Measurements from ENCODE around the gene COL13A1.

Gene COL13A1

GRCh38 chr10:69869291-69869961 is 67.7 kb downstream of the COL13A1 start:
- Mint-ChIP-seq H3K27me3 (peaks cover 40% of the 10 kb centered on the region), H3K36me3 (ENCODE audit: insufficient read depth) (no peaks in the 10 kb centered on the region), H3K4me1 (no peaks in the 10 kb centered on the region), H3K27ac (ENCODE audit: low read depth) (no peak overlapping the region), H3K9me3 (no peaks in the 10 kb centered on the region), H3K4me3 (no peak overlapping the region)
- ATAC-seq (replicated peaks; ENCODE audit: extremely low read depth, poor library complexity, severe bottlenecking) (no peak), DNase-seq (ENCODE audit: low spot score in 2 of 2) (no peak)

GRCh38 chr10:69870591-69870990 is 68.9 kb downstream of the COL13A1 start:
- Mint-ChIP-seq H3K36me3 (ENCODE audit: insufficient read depth) (no peaks in the 10 kb centered on the region), H3K4me3 (no peak overlapping the region), H3K4me1 (no peaks in the 10 kb centered on the region), H3K9me3 (no peaks in the 10 kb centered on the region), H3K27me3 (peaks cover 29% of the 10 kb centered on the region), H3K27ac (ENCODE audit: low read depth) (no peak overlapping the region)
- DNase-seq (ENCODE audit: low spot score in 2 of 2), result no peak
- no peak for ATAC-seq (replicated peaks; ENCODE audit: extremely low read depth, poor library complexity, severe bottlenecking)

- no peaks in the 10 kb centered on the region for H3K4me1 Mint-ChIP-seq
- H3K36me3 Mint-ChIP-seq (ENCODE audit: insufficient read depth), result no peaks in the 10 kb centered on the region
- H3K4me3 Mint-ChIP-seq, result no peak overlapping the region
- DNase-seq (ENCODE audit: low spot score in 2 of 2) (no peak), ATAC-seq (replicated peaks; ENCODE audit: extremely low read depth, poor library complexity, severe bottlenecking) (no peak)
- no peak overlapping the region for H3K27ac Mint-ChIP-seq (ENCODE audit: low read depth)
- H3K27me3 Mint-ChIP-seq, result peaks cover 25% of the 10 kb centered on the region
- no peaks in the 10 kb centered on the region for H3K9me3 Mint-ChIP-seq
Observed at GRCh38 chr10:69871074-69871473, 69.4 kb downstream of the COL13A1 start.

GRCh38 chr10:69872323-69872722 is 70.6 kb downstream of the COL13A1 start:
- no peaks in the 10 kb centered on the region for H3K36me3 Mint-ChIP-seq (ENCODE audit: insufficient read depth)

GRCh38 chr10:69873135-69873639 is 71.5 kb downstream of the COL13A1 start:
- Mint-ChIP-seq H3K9me3 (no peaks in the 10 kb centered on the region), H3K4me1 (no peaks in the 10 kb centered on the region), H3K4me3 (no peak overlapping the region), H3K36me3 (ENCODE audit: insufficient read depth) (no peaks in the 10 kb centered on the region), H3K27ac (ENCODE audit: low read depth) (no peak overlapping the region), H3K27me3 (peaks cover 25% of the 10 kb centered on the region)
- ATAC-seq (replicated peaks; ENCODE audit: extremely low read depth, poor library complexity, severe bottlenecking) (no peak), DNase-seq (ENCODE audit: low spot score in 2 of 2) (no peak)

More at GRCh38 chr10:69872323-69872722, 70.6 kb downstream of the COL13A1 start:
- Mint-ChIP-seq H3K27ac (ENCODE audit: low read depth) (no peak overlapping the region), H3K27me3 (peaks cover 25% of the 10 kb centered on the region), H3K9me3 (no peaks in the 10 kb centered on the region), H3K4me3 (no peak overlapping the region), H3K4me1 (no peaks in the 10 kb centered on the region)
- no peak for ATAC-seq (replicated peaks; ENCODE audit: extremely low read depth, poor library complexity, severe bottlenecking)
- no peak for DNase-seq (ENCODE audit: low spot score in 2 of 2)

GRCh38 chr10:69874449-69874848 is 72.7 kb downstream of the COL13A1 start:
- no peak for ATAC-seq (replicated peaks; ENCODE audit: extremely low read depth, poor library complexity, severe bottlenecking)
- no peak for DNase-seq (ENCODE audit: low spot score in 2 of 2)
- H3K4me1 Mint-ChIP-seq, result no peaks in the 10 kb centered on the region
- H3K4me3 Mint-ChIP-seq, result no peak overlapping the region
- H3K9me3 Mint-ChIP-seq, result no peaks in the 10 kb centered on the region
- peaks cover 35% of the 10 kb centered on the region for H3K27me3 Mint-ChIP-seq
- H3K27ac Mint-ChIP-seq (ENCODE audit: low read depth), result no peak overlapping the region
- no peaks in the 10 kb centered on the region for H3K36me3 Mint-ChIP-seq (ENCODE audit: insufficient read depth)

- Mint-ChIP-seq H3K9me3 (no peaks in the 10 kb centered on the region), H3K36me3 (ENCODE audit: insufficient read depth) (no peaks in the 10 kb centered on the region), H3K27me3 (peaks cover 44% of the 10 kb centered on the region), H3K4me3 (no peak overlapping the region), H3K27ac (ENCODE audit: low read depth) (no peak overlapping the region), H3K4me1 (no peaks in the 10 kb centered on the region)
- ATAC-seq (replicated peaks; ENCODE audit: extremely low read depth, poor library complexity, severe bottlenecking) (no peak), DNase-seq (ENCODE audit: low spot score in 2 of 2) (no peak)
Observed at GRCh38 chr10:69875856-69876255, 74.2 kb downstream of the COL13A1 start.

GRCh38 chr10:69876286-69876685 is 74.6 kb downstream of the COL13A1 start:
- Mint-ChIP-seq H3K27ac (ENCODE audit: low read depth) (no peak overlapping the region), H3K27me3 (peaks cover 44% of the 10 kb centered on the region), H3K4me3 (no peak overlapping the region), H3K4me1 (no peaks in the 10 kb centered on the region), H3K9me3 (no peaks in the 10 kb centered on the region), H3K36me3 (ENCODE audit: insufficient read depth) (no peaks in the 10 kb centered on the region)
- DNase-seq (ENCODE audit: low spot score in 2 of 2) (no peak), ATAC-seq (replicated peaks; ENCODE audit: extremely low read depth, poor library complexity, severe bottlenecking) (no peak)

- no peaks in the 10 kb centered on the region for H3K9me3 Mint-ChIP-seq
- H3K4me1 Mint-ChIP-seq, result no peaks in the 10 kb centered on the region
- ATAC-seq (replicated peaks; ENCODE audit: extremely low read depth, poor library complexity, severe bottlenecking), result no peak
- no peaks in the 10 kb centered on the region for H3K36me3 Mint-ChIP-seq (ENCODE audit: insufficient read depth)
- H3K27ac Mint-ChIP-seq (ENCODE audit: low read depth), result no peak overlapping the region
- DNase-seq (ENCODE audit: low spot score in 2 of 2), result no peak
- no peak overlapping the region for H3K4me3 Mint-ChIP-seq
- H3K27me3 Mint-ChIP-seq, result peaks cover 43% of the 10 kb centered on the region
Observed at GRCh38 chr10:69876931-69877330, 75.2 kb downstream of the COL13A1 start.

GRCh38 chr10:69878038-69878437 is 76.3 kb downstream of the COL13A1 start:
- Mint-ChIP-seq H3K4me1 (no peaks in the 10 kb centered on the region), H3K4me3 (no peak overlapping the region), H3K27me3 (peaks cover 34% of the 10 kb centered on the region), H3K9me3 (no peaks in the 10 kb centered on the region), H3K36me3 (ENCODE audit: insufficient read depth) (no peaks in the 10 kb centered on the region), H3K27ac (ENCODE audit: low read depth) (no peak overlapping the region)
- ATAC-seq (replicated peaks; ENCODE audit: extremely low read depth, poor library complexity, severe bottlenecking) (no peak), DNase-seq (ENCODE audit: low spot score in 2 of 2) (no peak)

GRCh38 chr10:69878951-69879350 is 77.2 kb downstream of the COL13A1 start:
- no peaks in the 10 kb centered on the region for H3K4me1 Mint-ChIP-seq
- no peaks in the 10 kb centered on the region for H3K36me3 Mint-ChIP-seq (ENCODE audit: insufficient read depth)
- no peak overlapping the region for H3K4me3 Mint-ChIP-seq
- DNase-seq (ENCODE audit: low spot score in 2 of 2) (no peak), ATAC-seq (replicated peaks; ENCODE audit: extremely low read depth, poor library complexity, severe bottlenecking) (no peak)
- H3K27ac Mint-ChIP-seq (ENCODE audit: low read depth), result no peak overlapping the region
- H3K27me3 Mint-ChIP-seq, result peaks cover 43% of the 10 kb centered on the region
- no peaks in the 10 kb centered on the region for H3K9me3 Mint-ChIP-seq

GRCh38 chr10:69879634-69880257 is 78.0 kb downstream of the COL13A1 start:
- ATAC-seq (replicated peaks; ENCODE audit: extremely low read depth, poor library complexity, severe bottlenecking) (no peak), DNase-seq (ENCODE audit: low spot score in 2 of 2) (no peak)
- H3K27me3 Mint-ChIP-seq, result peaks cover 47% of the 10 kb centered on the region
- no peak overlapping the region for H3K4me3 Mint-ChIP-seq
- H3K36me3 Mint-ChIP-seq (ENCODE audit: insufficient read depth), result no peaks in the 10 kb centered on the region
- no peaks in the 10 kb centered on the region for H3K9me3 Mint-ChIP-seq
- H3K4me1 Mint-ChIP-seq, result no peaks in the 10 kb centered on the region
- H3K27ac Mint-ChIP-seq (ENCODE audit: low read depth), result no peak overlapping the region
